ENCODE results near the gene PKHD1.

Gene PKHD1

GRCh38 chr6:51702851-51703250, 384.6 kb downstream of the PKHD1 start:
- TF ChIP-seq CTCF (IDR thresholded peaks at IDR 0.05; ENCODE audit: low read depth, low read length, missing control alignments) = no peak
- no peak for DNase-seq (ENCODE audit: extremely low read depth, low read depth)
- H3K4me3 ChIP-seq (replicated peaks; ENCODE audit: low read depth, low read length) = no peak overlapping the region

GRCh38 chr6:51684603-51685002, 402.8 kb downstream of the PKHD1 start:
- TF ChIP-seq CTCF (IDR thresholded peaks at IDR 0.05; ENCODE audit: low read depth, low read length, missing control alignments) = no peak
- DNase-seq (ENCODE audit: extremely low read depth, low read depth) = no peak
- H3K4me3 ChIP-seq (replicated peaks; ENCODE audit: low read depth, low read length) = no peak overlapping the region

- no peak overlapping the region for H3K4me3 ChIP-seq (replicated peaks; ENCODE audit: low read depth, low read length)
- TF ChIP-seq CTCF (IDR thresholded peaks at IDR 0.05; ENCODE audit: low read depth, low read length, missing control alignments) = no peak
- no peak for DNase-seq (ENCODE audit: extremely low read depth, low read depth)
Measured at GRCh38 chr6:51684038-51684437, 403.4 kb downstream of the PKHD1 start.

- no peak for DNase-seq (ENCODE audit: extremely low read depth, low read depth)
- H3K4me3 ChIP-seq (replicated peaks; ENCODE audit: low read depth, low read length) = no peak overlapping the region
Measured at GRCh38 chr6:51678905-51679620, 408.4 kb downstream of the PKHD1 start.

GRCh38 chr6:51678274-51678673, 409.1 kb downstream of the PKHD1 start:
- DNase-seq (ENCODE audit: extremely low read depth, low read depth) = no peak
- no peak for TF ChIP-seq CTCF (IDR thresholded peaks at IDR 0.05; ENCODE audit: low read depth, low read length, missing control alignments)

More at GRCh38 chr6:51678905-51679620, 408.4 kb downstream of the PKHD1 start:
- TF ChIP-seq CTCF (IDR thresholded peaks at IDR 0.05; ENCODE audit: low read depth, low read length, missing control alignments) = no peak

GRCh38 chr6:51675922-51676275, 411.5 kb downstream of the PKHD1 start:
- H3K4me3 ChIP-seq (replicated peaks; ENCODE audit: low read depth, low read length) = no peak overlapping the region
- TF ChIP-seq CTCF (IDR thresholded peaks at IDR 0.05; ENCODE audit: low read depth, low read length, missing control alignments) = no peak
- no peak for DNase-seq (ENCODE audit: extremely low read depth, low read depth)

More at GRCh38 chr6:51678274-51678673, 409.1 kb downstream of the PKHD1 start:
- no peak overlapping the region for H3K4me3 ChIP-seq (replicated peaks; ENCODE audit: low read depth, low read length)

Data from HFF-Myc (cell line).